ENCODE data around the gene DAPK2.

DAPK2 gene

DNA sequence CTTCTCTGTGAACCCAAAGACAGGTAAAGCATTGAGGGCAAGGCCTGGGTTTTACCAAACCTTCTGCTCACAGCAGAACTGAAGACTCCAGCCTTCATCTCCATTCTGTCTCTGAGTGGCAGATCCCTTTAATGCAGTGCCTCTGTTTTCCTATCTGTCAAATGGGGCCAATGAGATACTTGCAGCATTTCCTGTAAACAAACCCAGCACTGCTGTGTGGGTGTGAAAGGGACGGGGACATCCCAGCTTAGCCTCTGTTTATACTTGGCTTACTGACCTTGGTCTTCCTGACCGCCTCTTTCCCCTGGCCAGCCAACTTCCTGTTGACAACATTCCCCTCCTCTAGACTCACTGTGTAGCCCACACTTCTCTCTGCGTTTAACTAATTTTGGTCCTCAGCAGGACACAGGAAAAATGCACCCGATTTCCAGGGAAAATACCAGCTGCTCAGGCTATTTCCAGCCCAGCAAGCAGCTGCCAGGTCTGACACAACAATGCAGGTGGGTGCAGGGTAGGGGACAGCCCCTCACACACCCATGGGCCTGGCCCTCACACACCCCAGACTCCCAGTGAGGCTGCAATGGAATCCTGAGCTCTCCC is 106.7 kb downstream of the DAPK2 start:
- H3K27ac ChIP-seq, result no peak overlapping the region

GRCh38 chr15:63938486-63939061 is 107.7 kb downstream of the DAPK2 start:
- H3K27ac ChIP-seq, result no peak overlapping the region
- TF ChIP-seq ZFX (IDR thresholded peaks at IDR 0.05; ENCODE audit: borderline replicate concordance), result no peak
- TF ChIP-seq, protein P1, sequence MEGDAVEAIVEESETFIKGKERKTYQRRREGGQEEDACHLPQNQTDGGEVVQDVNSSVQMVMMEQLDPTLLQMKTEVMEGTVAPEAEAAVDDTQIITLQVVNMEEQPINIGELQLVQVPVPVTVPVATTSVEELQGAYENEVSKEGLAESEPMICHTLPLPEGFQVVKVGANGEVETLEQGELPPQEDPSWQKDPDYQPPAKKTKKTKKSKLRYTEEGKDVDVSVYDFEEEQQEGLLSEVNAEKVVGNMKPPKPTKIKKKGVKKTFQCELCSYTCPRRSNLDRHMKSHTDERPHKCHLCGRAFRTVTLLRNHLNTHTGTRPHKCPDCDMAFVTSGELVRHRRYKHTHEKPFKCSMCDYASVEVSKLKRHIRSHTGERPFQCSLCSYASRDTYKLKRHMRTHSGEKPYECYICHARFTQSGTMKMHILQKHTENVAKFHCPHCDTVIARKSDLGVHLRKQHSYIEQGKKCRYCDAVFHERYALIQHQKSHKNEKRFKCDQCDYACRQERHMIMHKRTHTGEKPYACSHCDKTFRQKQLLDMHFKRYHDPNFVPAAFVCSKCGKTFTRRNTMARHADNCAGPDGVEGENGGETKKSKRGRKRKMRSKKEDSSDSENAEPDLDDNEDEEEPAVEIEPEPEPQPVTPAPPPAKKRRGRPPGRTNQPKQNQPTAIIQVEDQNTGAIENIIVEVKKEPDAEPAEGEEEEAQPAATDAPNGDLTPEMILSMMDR (IDR thresholded peaks at IDR 0.05), result no peak

More for the DNA sequence above, 106.7 kb downstream of the DAPK2 start:
- no peak for TF ChIP-seq ZFX (IDR thresholded peaks at IDR 0.05; ENCODE audit: borderline replicate concordance)
- TF ChIP-seq, protein P1 (IDR thresholded peaks at IDR 0.05), result no peak

DNA sequence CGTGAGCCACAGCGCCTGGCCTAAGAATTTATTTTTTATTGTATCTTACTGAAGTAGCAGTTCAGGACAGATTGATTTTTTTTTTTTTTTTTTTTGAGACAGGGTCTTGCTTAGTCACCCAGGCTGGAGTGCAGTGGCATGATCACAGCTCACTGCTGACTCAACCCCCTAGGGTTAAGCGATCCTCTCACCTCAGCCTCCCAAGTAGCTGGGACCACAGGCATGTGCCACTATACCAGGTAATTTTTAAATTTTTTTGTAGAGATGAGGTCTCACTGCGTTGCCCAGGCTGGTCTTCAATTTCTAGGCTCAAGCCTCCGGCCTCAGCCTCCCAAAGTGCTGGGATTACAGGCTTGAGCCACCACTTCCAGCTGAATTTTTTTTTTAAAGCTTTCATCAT is 112.8 kb downstream of the DAPK2 start:
- TF ChIP-seq, protein P1 (IDR thresholded peaks at IDR 0.05), result no peak
- TF ChIP-seq ZFX (IDR thresholded peaks at IDR 0.05; ENCODE audit: borderline replicate concordance), result no peak
- H3K27ac ChIP-seq, result no peak overlapping the region

- no peak overlapping the region for H3K27ac ChIP-seq
- TF ChIP-seq, protein P1 (IDR thresholded peaks at IDR 0.05), result no peak
- TF ChIP-seq ZFX (IDR thresholded peaks at IDR 0.05; ENCODE audit: borderline replicate concordance), result no peak
Observed at GRCh38 chr15:63931556-63931955, 114.7 kb downstream of the DAPK2 start.

DNA sequence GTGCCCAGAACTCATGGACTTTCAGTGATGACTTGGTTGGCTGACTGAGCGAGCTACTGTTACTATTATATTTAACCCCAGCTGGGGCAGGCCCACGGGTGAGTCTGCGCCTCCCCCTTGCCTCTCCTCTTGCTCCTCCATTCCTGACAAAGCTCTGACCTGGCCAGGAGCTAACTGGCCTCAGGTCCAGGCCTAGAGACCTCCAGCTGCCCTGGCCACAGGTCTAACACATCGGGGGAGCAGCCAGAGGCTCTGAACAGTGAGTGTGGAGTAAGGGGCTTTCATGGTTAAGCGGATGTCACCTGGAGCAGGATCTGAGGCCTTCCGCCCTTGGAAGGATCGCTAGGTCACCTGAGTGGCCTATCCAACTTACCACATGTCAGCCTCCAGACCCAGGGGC is 116.3 kb downstream of the DAPK2 start:
- H3K27ac ChIP-seq, result no peak overlapping the region
- TF ChIP-seq ZFX (IDR thresholded peaks at IDR 0.05; ENCODE audit: borderline replicate concordance), result no peak
- TF ChIP-seq, protein P1 (IDR thresholded peaks at IDR 0.05), result no peak

- TF ChIP-seq, protein P1 (IDR thresholded peaks at IDR 0.05), result no peak
- no peak for TF ChIP-seq ZFX (IDR thresholded peaks at IDR 0.05; ENCODE audit: borderline replicate concordance)
- H3K27ac ChIP-seq, result no peak overlapping the region
Observed at GRCh38 chr15:63928185-63928842, 118.0 kb downstream of the DAPK2 start.

Measured in 22Rv1 (cell line).